ENCODE results near the gene SCFD2.
"Not testable (repeated sequence)": the region's sequence is repeated elsewhere in the genome, so short reads cannot be mapped to it uniquely, and the experiment has no call there.

The SCFD2 gene

DNA sequence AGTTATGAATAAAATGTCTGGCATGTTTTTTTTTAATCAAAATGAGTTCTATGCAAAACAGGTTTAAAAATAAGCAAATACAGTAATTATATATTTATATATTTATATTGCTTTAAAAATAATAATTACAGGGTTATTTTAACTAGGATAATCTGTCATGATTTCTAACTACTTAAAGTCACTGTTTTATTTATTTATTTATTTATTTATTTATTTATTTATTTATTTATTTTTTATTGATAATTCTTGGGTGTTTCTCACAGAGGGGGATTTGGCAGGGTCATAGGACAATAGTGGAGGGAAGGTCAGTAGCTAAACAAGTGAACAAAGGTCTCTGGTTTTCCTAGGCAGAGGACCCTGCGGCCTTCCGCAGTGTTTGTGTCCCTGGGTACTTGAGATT is 129.2 kb downstream of the SCFD2 start:
- DNase-seq = not testable (repeated sequence)

DNA sequence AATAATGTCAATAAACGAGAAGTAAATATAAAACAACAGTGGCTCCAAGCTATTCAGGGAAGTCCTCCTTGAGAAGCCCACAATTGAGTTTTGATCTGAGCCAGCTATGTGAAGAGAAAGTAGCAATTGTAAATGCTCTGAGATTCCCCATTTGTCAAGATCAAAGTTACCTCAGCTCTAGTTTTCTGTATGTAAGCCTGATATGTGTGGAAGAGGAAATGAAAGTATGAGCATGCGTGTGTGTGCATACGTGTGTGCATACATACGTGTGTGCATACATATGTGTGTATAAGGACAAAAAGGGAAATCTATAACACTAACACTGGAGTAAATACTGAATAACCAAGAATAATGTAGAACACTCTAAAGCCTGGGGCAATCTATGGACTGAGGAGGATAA is 130.3 kb downstream of the SCFD2 start:
- DNase-seq = no peak

DNA sequence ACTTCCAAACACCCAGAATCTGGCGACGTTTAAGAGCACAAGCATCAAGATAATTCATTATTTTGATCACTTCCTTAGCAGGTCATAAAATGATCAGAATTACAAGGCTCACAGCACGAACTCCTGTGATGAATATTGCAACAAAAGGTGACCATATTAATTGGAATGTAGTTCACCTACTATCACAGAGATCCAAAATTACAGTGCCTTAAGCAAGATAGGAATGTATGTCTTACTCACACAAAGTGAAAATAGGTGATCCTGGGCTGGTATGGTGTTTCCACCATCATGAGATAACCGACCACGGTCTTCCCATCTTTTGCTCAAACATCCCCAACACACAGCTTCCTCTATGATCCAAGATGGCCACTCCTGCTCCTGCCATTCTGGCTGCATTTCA is 131.2 kb downstream of the SCFD2 start:
- no peak for DNase-seq

DNA sequence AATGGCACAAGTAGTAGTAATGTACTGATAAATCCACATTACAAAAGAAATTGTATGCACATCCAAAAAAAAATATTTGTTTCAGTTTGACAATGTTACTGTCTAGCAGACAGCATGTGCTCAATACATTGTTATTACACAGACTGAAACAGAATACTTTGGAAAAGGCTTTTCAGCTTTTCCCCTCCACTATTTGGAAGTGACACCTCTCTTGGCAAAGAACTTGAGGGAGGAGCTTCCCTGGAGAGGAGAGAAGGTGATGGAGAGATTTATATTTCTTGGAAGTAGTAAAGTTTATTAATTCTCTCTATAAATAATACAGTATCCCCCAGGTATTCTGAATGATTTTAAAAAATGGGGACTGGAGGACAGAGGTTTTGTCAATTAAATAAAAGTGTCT is 131.8 kb downstream of the SCFD2 start:
- DNase-seq = no peak

DNA sequence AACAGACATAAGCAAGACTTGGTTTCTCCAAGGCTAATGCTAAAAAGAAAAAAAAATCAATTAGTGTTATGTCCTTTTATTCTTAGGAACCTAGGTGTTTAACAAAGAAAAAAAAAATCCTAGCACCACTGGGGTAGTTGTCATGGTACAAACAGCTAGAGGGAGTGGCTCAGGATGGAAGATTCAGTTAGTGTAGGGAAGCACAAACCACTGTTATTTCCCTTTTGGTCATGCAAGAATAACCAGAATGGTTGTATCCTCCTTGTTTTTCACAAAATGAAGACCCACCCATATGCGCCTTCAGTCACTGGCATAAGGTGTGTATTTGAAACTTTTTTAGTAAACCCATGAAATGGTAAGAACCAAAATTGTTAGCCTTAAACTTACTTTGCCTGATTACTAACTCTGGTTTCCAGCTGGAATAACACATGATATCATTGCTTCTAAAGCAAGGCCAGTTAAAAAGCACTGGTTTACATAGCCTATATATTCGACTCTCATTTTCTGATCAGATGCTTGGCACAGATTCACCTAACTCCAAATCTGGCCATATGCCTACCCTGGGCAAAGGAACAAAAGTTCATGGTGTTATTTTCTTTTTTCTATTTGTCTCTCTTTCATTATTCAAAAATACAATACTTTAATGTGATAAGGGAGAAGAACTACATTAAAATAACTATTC is 132.6 kb downstream of the SCFD2 start:
- no peak for DNase-seq

DNA sequence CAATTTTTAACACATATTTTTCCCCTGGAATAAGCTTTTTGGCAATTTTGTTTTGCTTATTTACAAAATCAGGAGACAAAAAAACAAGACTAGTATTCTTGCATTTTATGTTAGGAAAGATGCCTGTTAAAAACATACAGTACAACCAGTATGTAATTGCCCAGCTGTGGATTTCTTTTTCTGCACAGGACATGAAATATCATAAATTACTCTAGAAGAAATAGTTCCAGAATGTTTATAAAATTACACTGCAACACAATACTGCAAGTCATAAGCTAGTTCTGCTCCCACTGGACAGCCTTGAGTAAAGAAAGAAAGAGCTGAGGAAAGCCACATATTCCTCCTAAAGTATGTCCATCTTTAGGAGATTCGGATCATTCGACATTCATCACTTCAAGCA is 133.5 kb downstream of the SCFD2 start:
- DNase-seq = no peak

DNA sequence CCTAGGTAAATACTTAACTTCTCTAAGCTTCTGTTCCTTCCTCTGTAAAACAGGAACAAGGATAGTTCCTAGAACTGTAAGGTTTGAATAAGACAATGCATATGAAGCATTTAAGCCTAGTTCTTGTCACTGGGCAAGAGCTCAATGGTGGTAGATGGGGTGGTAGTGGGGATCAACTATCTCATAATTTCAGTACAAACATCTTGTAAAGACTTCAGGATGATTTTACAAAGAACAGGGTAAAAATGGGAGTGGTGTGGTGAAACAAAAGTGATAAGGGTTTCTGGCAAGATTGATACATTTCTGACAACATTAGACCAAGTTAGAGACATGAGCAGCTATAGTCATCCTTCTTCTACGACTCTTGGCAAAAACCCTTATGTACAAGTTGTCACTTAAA is 137.8 kb downstream of the SCFD2 start:
- no peak for DNase-seq

DNA sequence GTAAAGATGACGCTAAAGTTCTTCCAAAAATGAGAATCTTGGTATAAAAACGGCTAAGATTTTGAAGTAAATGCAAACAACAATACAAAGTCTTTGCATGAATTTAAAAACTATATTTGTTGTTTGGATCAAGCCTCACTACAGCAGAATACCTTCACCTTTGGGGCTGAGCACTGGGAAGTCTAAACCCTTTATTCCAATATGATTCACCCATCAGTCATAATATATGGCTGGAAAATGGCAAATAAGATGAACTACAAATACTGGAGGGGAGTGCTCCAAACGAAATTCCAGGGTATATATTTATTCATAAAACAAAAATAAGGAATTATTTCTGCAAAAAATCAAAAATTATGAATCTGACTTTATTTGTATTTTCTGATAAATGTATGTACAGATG is 138.4 kb downstream of the SCFD2 start:
- no peak for DNase-seq

DNA sequence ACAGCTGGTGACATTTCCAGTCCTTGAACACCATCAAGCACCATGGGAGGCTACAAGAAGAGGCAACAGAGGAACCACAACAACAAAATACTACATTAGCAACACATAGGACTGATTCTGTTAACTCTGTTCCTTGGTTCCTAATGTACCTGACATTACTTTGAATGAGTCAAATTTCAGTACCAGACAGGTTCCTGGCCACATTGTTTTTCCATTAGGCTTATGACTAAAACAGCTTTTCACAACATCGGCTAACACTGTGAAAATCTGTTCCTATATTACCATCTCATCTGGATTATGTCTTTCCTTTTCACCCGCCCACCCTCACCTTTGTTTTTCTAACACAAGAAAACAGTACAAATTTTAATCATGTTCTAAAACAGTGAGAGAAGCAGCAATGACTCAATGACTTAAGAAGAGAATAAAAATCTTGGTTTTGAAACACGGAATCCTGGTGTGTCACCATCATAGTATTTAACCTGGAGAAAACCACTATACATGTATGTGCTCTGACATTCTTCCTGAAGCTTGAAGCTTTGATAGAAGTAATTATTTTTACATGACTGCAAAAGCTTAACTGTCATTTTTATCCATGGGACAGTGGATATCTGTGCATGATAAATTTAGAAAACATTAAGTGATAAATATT is 143.9 kb downstream of the SCFD2 start:
- no peak for DNase-seq

DNA sequence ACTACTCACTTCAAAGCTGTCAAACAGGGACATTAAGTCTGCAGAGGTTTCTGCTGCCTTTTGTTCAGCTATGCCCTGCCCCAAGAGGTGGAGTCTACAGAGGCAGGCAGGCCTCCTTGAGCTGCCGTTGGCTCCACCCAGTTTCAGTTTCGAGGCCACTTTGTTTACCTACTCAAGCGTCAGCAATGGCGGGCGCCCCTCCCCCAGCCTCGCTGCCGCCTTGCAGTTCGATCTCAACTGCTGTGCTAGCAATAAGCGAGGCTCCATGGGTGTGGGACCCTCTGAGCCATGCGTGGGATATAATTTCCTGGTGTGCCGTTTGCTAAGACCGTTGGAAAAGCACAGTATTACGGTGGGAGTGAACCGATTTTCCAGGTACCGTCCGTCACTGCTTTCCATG is 146.7 kb downstream of the SCFD2 start:
- not testable (repeated sequence) for DNase-seq

DNA sequence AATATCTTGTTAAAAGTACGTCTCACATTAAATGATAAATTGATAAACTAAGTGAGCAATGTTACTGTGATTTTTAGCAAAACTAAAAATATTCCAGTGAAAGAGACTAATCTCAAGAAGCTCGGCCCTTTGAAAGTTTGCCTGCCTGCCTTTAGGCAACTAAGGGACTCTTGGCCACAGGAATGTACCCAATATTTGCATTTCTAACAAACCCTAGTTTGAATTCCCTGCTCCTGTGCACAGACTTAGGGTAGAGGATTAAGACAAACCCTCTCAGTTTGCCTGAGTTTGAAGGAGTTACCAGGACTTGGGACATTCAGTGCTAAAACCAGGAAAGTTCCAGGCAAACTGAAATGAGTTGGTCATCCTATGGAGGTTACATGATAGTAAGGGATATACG is 157.1 kb downstream of the SCFD2 start:
- no peak for DNase-seq

DNA sequence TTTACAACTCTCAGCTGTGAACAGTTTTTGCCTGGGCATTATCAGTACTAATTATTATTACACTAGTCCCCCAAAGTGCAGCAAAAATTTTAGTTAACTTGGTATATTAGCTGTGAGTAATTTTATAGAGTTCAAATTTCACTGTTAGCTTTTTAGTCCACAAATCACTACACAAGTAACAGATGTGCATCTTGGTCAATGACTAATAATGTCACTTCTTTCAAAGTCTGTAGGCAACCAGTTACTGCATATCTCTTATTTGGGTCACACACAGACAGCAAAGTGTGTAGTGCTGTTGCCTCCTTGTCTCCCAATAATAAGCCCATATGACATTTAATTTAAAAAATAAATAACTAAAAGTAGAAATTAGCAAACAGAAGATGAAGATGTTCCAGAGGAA is 159.9 kb downstream of the SCFD2 start:
- no peak for DNase-seq

DNA sequence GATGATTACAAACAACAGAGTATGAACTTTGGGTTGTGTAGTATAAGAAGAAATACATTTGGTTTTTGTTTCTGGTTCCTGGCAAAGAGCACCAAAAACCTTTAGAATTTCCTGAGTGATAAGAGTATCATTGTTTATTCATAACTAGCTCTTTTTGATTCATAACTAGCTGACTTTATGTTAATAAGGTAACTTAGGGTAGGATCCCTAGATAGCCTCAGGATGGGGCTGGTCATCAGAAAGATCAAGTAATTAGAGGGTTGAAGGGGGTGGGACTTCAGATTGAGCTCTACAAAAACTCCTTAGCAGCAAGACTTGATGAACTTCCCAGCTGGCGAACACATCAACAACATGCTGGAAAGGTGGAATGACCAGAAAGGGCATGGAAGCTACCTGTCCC is 166.5 kb downstream of the SCFD2 start:
- peak; percentile 39 for DNase-seq

DNA sequence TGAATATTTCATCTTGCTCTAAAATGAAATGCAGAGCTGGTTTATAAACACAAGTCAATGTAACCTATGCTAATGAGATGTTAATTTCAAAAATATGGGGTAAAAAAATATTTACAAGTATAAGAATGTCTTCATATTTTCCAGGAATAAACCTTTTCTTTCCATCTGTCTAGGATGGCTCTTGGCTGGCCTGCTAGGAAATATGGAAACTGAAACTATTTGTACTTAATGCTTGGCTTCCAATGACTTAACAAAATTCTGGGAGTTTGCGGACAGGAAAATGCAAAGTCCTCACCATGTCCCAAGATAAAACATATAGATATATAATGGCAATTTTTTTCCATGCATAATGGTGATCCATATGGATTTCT is 168.1 kb downstream of the SCFD2 start:
- DNase-seq = peak; percentile 4

DNA sequence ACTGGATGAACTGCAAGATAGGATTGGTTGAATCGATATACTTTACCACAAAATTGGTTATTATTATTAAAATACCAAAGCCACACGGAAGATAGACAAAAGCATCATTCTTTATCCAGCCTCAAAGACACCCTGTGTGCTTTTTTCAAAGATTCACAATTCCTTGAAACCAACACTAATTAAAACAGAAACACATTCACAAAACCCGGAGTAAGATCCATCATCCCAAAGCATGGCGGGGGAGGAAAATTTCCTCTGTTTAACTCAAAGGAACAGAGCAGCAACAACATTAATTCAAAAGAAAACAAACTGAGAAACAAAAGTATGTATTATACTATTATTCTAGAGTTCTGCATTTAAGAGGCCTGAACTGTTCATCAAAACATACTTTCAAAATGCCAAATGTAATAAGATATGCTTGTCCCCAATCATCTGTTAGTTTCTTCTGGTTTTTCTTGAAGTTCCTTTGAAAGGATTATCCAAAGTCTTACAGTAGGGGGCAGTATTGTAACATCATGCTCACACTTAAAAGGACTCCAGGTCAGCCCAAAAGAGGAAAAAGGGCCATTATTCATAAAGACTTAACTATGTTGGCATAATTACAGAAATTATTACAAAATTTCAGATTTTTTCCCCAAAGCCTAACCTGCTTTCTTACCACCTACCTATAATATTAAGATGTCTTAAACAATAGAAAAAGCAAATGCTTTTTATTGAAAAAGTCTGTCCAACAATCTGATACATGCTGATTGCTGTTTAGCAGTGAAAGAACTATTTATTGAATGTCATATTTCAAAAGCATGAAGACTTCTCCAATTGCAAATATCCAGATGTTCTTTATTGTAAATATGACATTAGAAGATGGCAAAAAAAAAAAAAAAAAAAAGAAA is 168.7 kb downstream of the SCFD2 start:
- DNase-seq = peak; percentile 80

DNA sequence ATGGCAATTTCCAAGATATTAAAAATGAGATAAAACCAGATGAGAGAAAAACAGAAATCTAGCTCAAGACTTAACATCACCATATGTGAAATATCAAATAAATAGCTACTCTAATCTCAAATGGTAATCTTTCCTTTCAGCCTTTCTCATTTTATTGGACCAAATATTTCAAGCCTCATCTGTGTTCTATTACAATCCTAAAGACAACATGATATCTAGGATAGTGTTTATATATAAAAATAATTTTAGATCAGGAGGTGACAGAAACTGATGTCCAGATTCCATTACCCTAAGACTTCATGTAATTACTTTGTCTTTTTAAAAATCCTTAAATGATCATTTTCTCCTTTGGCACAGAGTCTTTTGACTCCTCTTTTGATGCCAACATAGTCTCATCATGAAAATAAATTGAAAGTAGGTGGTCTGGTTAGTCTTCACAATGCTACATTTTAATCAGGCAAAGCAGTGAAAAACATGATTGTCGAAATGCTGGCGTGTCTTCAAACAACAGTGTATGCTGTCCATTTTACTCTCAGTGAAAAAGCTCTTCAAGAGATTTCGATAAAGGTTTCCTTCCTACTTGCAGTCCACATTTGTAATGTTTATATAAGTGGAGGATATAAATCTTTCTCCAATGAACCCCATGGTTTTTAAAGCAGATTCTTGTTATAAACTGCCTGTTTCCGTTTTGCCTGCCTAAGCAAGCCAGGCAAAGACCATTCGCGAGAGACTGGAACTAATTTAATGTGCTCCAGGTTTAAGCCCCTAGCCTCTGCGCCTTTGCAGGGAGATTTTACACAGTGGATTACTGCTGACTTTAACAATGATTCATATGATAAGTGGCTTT is 169.8 kb downstream of the SCFD2 start:
- DNase-seq = peak; percentile 1

DNA sequence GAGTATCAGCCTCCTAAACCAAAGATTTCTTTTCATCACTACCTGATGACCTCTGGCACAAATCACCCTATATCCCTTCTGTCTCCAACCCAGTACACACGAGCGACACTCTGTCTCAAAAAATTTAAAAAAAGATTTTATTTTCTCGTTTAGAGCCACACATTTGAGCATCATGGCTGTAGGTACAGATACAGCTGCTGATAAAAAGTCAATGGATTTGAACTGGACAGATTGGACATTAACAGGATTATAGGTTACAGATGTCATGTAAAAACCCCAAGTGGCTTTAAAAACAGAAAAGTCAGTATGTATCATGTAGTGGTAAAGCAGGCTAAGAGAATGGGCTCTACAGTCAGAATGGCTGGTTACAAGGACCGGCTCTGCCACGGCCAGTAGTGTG is 171.1 kb downstream of the SCFD2 start:
- no peak for DNase-seq

DNA sequence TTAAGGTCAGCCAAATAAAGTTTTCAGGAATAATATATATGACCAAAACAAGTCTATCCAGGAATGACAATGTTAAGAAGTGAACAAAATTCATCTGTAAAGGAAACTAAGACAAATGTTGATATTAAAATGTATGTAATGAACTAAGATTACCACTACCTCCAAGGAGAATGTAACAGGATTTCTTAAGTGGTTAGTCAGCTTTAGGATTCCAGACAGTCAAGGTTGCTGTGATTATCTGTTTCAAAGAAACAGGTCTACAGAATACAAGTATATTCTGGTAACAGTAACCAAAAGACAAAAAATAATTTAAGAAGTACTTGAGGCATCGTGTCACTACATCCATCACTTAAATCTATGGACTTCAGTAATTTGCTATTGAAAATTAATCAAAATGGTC is 172.8 kb downstream of the SCFD2 start:
- no peak for DNase-seq

DNA sequence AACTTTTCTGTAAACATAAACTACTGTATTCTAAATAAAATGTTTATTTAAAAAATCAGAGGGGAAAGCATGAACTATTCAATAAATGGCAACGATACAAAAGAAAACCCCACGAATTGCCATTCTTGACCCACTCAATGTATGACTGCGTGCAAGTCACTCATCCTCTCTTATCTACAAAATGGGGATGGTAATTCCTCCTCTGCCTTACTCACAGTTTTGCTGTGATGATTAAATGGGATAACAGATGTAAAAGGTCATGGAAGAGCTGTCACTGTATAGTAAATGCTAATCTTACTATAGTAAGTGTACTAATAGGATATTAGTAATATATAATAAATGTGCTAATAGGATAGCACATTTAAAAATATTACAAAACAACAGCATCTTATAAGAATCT is 173.4 kb downstream of the SCFD2 start:
- no peak for DNase-seq

DNA sequence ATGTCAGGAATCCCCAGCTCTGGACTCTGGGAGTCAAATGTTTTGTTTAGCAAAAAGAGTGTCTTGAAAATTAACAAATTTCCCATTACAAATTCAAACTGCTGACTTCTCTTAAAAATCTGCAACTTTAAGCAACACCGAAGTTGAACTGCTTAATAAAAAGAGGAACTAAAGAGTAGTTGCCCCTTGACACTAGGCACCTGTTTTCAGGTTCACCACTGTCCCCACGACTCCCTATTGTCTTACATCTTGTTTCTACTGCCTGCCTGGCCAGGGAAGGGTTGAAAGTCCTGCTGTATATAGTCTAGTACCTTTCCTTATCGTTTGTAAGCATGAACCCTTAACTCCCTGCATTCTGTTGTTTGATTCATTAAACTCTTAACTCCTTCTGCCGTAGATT is 173.9 kb downstream of the SCFD2 start:
- DNase-seq = no peak

DNA sequence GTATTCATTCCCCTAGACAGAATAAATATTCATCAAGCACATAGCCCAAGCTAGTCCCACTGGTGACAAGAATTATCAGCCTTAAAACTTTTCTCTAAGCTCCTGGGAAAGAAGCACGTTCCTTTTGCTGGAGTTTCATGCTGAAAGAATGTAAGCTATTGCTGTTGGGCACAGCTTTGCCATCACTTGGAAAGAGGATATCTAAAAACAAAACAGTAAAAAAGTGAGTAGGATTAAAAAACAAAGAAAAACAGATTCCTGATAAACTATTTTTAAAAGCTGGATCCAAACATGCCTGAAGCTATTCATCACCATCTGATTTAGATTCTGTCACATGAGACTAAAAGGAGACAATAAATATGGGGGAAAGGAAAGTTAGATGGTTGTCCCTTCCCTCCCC is 176.8 kb downstream of the SCFD2 start:
- peak; percentile 10 for DNase-seq

DNA sequence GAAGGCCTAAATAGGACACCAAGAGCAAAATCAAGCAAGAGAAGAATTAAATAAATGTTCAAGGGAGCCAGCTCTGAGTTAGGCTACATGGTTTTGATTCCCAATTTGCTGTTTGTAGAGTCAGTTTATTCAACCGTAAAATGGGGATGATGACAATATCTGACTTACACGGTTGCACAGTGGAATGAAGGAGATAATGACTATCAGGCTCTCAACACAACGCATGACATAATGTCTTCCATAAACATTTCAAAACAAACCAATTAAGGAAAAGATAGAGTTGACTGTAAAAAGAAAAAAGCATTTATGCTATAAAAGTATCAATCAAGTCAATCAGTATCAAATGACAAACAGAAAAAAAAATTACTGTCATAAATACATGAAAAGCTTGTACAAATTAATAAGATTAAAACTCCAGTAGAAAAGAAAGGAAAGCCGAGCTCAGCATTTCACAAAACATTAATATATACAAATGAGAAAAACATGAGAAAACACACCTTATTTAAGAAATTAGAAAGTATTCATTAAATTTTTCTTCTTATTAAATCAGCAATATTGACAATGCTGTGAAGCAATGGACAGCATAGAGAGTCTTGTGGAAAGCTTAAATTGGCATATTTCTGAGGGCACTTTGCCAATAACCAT is 179.0 kb downstream of the SCFD2 start:
- peak; percentile 70 for DNase-seq

Data from NCI-H69 (cell line).